SU-DHL-6 (cell line): Measurements from ENCODE around the gene RGS7.

ENCODE experiments used
- EZH2phosphoT487 ChIP-seq: fragments of 200-600 bp; sonication (generic), shearing (Covaris generic); conservative IDR thresholded peaks from 2 replicates; pipeline ENCODE4 v1.6.1; 2018; ENCODE audit warnings: mild to moderate bottlenecking, antibody characterized with exemption, low read length, moderate library complexity, mixed read lengths
- TF ChIP-seq, protein P1 (sequence below): fragments of 200-600 bp; sonication (generic); IDR thresholded peaks from one replicate; pipeline ENCODE4 v1.5.1; 2017; ENCODE audit warnings: antibody characterized with exemption, mild to moderate bottlenecking, low read length, moderate library complexity; ENCODE audit not compliant: insufficient read depth, poor library complexity, severe bottlenecking

DNA sequence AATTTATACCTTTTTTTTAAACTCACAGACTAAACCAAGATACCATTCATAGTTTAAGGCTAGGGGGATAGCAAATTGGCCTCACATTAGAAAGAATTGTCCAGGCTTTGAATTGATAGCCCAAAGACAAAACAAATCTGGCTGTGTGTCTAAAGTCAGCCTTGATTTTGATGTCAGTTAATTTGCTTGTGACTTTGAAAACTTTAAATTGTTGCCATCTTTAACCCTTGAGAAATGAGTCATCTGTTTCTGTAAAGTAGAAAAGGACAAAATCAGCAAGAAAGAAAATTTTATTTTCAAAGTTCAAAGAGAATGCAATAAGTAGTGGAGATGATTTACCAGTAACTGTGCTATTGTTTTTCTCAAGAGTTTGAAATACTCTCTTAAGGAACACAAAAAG is 184.5 kb downstream of the RGS7 start:
- TF ChIP-seq, protein P1, sequence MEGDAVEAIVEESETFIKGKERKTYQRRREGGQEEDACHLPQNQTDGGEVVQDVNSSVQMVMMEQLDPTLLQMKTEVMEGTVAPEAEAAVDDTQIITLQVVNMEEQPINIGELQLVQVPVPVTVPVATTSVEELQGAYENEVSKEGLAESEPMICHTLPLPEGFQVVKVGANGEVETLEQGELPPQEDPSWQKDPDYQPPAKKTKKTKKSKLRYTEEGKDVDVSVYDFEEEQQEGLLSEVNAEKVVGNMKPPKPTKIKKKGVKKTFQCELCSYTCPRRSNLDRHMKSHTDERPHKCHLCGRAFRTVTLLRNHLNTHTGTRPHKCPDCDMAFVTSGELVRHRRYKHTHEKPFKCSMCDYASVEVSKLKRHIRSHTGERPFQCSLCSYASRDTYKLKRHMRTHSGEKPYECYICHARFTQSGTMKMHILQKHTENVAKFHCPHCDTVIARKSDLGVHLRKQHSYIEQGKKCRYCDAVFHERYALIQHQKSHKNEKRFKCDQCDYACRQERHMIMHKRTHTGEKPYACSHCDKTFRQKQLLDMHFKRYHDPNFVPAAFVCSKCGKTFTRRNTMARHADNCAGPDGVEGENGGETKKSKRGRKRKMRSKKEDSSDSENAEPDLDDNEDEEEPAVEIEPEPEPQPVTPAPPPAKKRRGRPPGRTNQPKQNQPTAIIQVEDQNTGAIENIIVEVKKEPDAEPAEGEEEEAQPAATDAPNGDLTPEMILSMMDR = no peak
- TF ChIP-seq EZH2phosphoT487 = no peak
